Activated CD4-positive, alpha-beta T cell treated with anti-CD3 and anti-CD28 coated beads, Interleukin-2, amount 50 U/mL, for 48 hours (primary cell): ENCODE results near the gene DENND2A.
"Not testable (repeated sequence)": the region's sequence is repeated elsewhere in the genome, so short reads cannot be mapped to it uniquely, and the experiment has no call there.

ENCODE experiments used
- DNase-seq, 2 experiments: peaks; one replicate each; pipeline ENCODE4 v3.0.0-alpha.2; 2020

The DENND2A gene

GRCh38 chr7:140640727-140641523 lies at the start of gene DENND2A:
Gene DENND2A, minus strand, starts transcription at chr7:140640813. Its CDS starts 38,416 bp downstream, at chr7:140602397.
- DNase-seq, result no peak

GRCh38 chr7:140689199-140690152 lies 48.9 kb upstream of the DENND2A start:
- DNase-seq, result no peak

GRCh38 chr7:140688341-140688740 lies 47.7 kb upstream of the DENND2A start:
- no peak for DNase-seq

GRCh38 chr7:140686921-140687320 lies 46.3 kb upstream of the DENND2A start:
- no peak for DNase-seq

GRCh38 chr7:140685407-140686087 lies 44.9 kb upstream of the DENND2A start:
- no peak for DNase-seq

GRCh38 chr7:140684066-140684950 lies 43.7 kb upstream of the DENND2A start:
- DNase-seq, result no peak

GRCh38 chr7:140683657-140684056 lies 43.0 kb upstream of the DENND2A start:
- DNase-seq, result no peak

- DNase-seq, result no peak
Measured at GRCh38 chr7:140681766-140682165, 41.2 kb upstream of the DENND2A start.

- DNase-seq, result no peak
Measured at GRCh38 chr7:140680886-140681285, 40.3 kb upstream of the DENND2A start.

- no peak for DNase-seq
Measured at GRCh38 chr7:140679186-140679585, 38.6 kb upstream of the DENND2A start.

GRCh38 chr7:140678816-140679130 lies 38.2 kb upstream of the DENND2A start:
- no peak for DNase-seq

- DNase-seq, result no peak
Measured at GRCh38 chr7:140678081-140678815, 37.6 kb upstream of the DENND2A start.

GRCh38 chr7:140677496-140677895 lies 36.9 kb upstream of the DENND2A start:
- DNase-seq, result no peak

GRCh38 chr7:140676956-140677355 lies 36.3 kb upstream of the DENND2A start:
- not testable (repeated sequence) for DNase-seq

GRCh38 chr7:140676306-140676705 lies 35.7 kb upstream of the DENND2A start:
- DNase-seq, result no peak

GRCh38 chr7:140675726-140676125 lies 35.1 kb upstream of the DENND2A start:
- no peak for DNase-seq

GRCh38 chr7:140674899-140675701 lies 34.5 kb upstream of the DENND2A start:
- DNase-seq, result no peak

GRCh38 chr7:140674356-140674800 lies 33.8 kb upstream of the DENND2A start:
- DNase-seq, result no peak

- no peak for DNase-seq
Measured at GRCh38 chr7:140673774-140674155, 33.2 kb upstream of the DENND2A start.

GRCh38 chr7:140673063-140673773 lies 32.6 kb upstream of the DENND2A start:
- peak; percentile 52 to 62 for DNase-seq
